Left lung (tissue), 10 donors: ENCODE data around the gene CTAGE9. TPM values are rescaled to one million over a fixed set of nuclear protein-coding genes. Genes with fewer than 3 reads are reported as not detected.

ENCODE experiments used
- ATAC-seq: fragments of 200-7000 bp; cut with Tn5 transposase; one replicate; pipeline ENCODE4 v1.9.1; 2020; ENCODE audit warnings: moderate library complexity
- DNase-seq, 4 donors: peaks; one replicate each; pipeline ENCODE4 v3.0.0-alpha.2; 2013 to 2020
- H3K27ac ChIP-seq, 2 donors: fragments of 200-600 bp; sonication (generic) in 1 of 2; one replicate each; pipeline versions ENCODE4 v1.5.0 to v1.8.0; 2020 to 2021
- H3K27me3 ChIP-seq, 2 donors: fragments of 200-600 bp; sonication (generic) in 1 of 2; one replicate each; pipeline versions ENCODE4 v1.5.0 to v1.8.0; 2020 to 2021
- H3K36me3 ChIP-seq, 2 donors: fragments of 200-600 bp; sonication (generic) in 1 of 2; one replicate each; pipeline versions ENCODE4 v1.5.0 to v1.8.0; 2020 to 2021
- H3K4me1 ChIP-seq, 2 donors: fragments of 200-600 bp; one replicate each; pipeline ENCODE4 v1.8.0; 2021
- H3K4me3 ChIP-seq, 2 donors: fragments of 200-600 bp; sonication (generic) in 1 of 2; one replicate each; pipeline versions ENCODE4 v1.5.0 to v1.8.0; 2020 to 2021; ENCODE audit warnings: mild to moderate bottlenecking in 1 of 2
- H3K9me3 ChIP-seq, 2 donors: fragments of 200-600 bp; sonication (generic) in 1 of 2; one replicate each; pipeline versions ENCODE4 v1.5.0 to v1.8.0; 2020 to 2021
- intact Hi-C, 2 donors: fragments of 100-400 bp; cut with DNase I; formaldehyde crosslinking; loops; one replicate each; pipeline versions ENCODE4 v1.11.2 to v1.14.2; 2022
- polyA plus RNA-seq, 6 donors: library from polyadenylated mRNA; unstranded; fragments of 120-200 nt; gene quantifications; one replicate each; pipeline ENCODE4 v1.2.1, GENCODE V29; 2013; ENCODE audit not compliant: insufficient read length in 6 of 6
- total RNA-seq, 2 donors: library from RNA; stranded (reverse); fragmentation: NEBNext Ultra II Directional; extraction: Animal tissue kit (Norgen Biotek cat#: 25700); gene quantifications; one replicate each; pipeline ENCODE4 v1.2.1, GENCODE V29; 2021
- TF ChIP-seq, protein P1 (sequence below), 2 donors: fragments of 200-600 bp; sonication (generic) in 1 of 2; IDR thresholded peaks; one replicate each; pipeline versions ENCODE4 v1.5.0 to v1.8.0; 2021; ENCODE audit warnings: antibody characterized with exemption in 2 of 2
- donor health status: DM: no; HTN: yes; CAD: no.
- donor health status: DM: no; HTN: no; CAD: no.

The CTAGE9 gene
- total and polyA plus RNA-seq, 8 donors, result 0.35 TPM; not detected in 7

DNA sequence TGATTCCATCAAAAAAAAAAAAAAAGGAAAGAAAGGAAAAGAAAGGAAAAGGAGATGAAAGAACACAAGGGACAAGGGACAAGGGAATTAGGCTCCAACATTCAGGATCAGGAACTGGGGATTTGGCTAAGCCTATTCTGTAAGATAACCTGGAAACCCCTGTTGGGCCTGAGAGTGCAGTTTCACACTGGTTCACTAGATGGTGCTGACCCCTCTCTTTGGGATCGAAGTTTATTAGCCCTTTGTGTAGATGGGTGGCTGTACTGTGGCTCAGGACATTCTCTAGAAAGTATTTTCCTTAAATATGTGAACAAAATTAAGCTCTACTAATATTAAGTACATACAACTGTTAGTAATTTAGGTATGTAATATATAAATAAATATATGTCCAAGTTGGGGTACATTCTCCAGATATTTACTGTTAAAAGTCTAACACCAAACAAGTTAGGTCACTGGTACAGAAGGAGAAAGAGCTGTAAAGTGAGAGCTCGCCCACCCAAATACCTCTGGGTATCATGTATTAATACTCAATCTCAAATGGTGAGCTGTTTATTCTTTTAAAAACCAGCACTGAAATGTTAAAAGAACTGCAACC lies 15.9 kb downstream of the CTAGE9 start:
- H3K36me3 ChIP-seq, result no peaks in the 10 kb centered on the region
- H3K4me3 ChIP-seq, result no peak overlapping the region
- DNase-seq (peak in 2 of 4 donors; percentile 22 to 55), ATAC-seq (peak; percentile 95)
- H3K4me1 ChIP-seq, result no peaks in the 10 kb centered on the region
- H3K9me3 ChIP-seq, result no peaks in the 10 kb centered on the region
- intact Hi-C loops, result loop anchor here in 1 of 2 donors (5.0 kb wide), 1 partner anchor 217 kb away; no protein-coding TSS in a partner anchor
- TF ChIP-seq, protein P1, sequence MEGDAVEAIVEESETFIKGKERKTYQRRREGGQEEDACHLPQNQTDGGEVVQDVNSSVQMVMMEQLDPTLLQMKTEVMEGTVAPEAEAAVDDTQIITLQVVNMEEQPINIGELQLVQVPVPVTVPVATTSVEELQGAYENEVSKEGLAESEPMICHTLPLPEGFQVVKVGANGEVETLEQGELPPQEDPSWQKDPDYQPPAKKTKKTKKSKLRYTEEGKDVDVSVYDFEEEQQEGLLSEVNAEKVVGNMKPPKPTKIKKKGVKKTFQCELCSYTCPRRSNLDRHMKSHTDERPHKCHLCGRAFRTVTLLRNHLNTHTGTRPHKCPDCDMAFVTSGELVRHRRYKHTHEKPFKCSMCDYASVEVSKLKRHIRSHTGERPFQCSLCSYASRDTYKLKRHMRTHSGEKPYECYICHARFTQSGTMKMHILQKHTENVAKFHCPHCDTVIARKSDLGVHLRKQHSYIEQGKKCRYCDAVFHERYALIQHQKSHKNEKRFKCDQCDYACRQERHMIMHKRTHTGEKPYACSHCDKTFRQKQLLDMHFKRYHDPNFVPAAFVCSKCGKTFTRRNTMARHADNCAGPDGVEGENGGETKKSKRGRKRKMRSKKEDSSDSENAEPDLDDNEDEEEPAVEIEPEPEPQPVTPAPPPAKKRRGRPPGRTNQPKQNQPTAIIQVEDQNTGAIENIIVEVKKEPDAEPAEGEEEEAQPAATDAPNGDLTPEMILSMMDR (IDR thresholded peaks at IDR 0.05), result peak; percentile 63 to 72
- H3K27me3 ChIP-seq, result no peaks in the 10 kb centered on the region
- H3K27ac ChIP-seq, result no peak overlapping the region

DNA sequence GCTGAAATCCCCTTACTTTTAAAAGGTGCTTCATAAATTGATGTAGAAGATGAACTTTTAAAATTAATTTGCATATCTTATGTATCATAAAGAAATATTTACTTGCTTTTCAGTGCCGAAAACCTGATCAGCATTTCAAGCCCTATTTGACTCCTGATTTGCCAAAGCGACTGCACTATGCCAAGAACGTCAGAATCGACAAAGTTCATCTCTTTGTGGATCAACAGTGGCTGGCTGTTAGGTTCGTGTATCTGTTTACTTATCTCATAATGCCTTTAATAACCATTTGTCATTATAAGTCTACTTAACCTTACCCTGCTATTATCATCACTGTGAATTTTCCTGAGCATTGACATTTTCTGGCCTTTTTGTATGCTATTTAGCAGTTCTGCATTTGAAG lies 17.4 kb downstream of the CTAGE9 start:
- no peak for DNase-seq
- H3K27ac ChIP-seq, result no peak overlapping the region
- H3K4me3 ChIP-seq, result no peak overlapping the region
- TF ChIP-seq, protein P1 (IDR thresholded peaks at IDR 0.05), result no peak
- ATAC-seq, result no peak
- intact Hi-C loops, result loop anchor here in 1 of 2 donors (5.0 kb wide), 1 partner anchor 219 kb away; no protein-coding TSS in a partner anchor
- H3K9me3 ChIP-seq, result no peaks in the 10 kb centered on the region
- H3K4me1 ChIP-seq, result no peaks in the 10 kb centered on the region
- no peaks in the 10 kb centered on the region for H3K27me3 ChIP-seq
- H3K36me3 ChIP-seq, result no peaks in the 10 kb centered on the region

DNA sequence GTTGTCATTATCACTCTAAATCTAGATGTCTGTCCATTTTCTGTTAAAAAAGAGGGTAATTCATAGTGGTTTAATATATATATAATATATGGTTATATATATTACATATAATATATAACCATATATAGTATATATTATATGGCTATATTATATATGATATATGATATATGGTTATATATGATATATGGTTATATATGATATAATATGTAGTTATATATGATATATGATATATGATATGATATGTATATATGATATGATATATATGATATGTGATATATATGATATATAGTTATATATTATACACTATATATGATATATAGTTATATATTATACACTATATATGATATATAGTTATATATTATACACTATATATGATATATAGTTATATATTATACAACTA lies 18.2 kb downstream of the CTAGE9 start:
- Histone ChIP-seq H3K4me3 (no peak overlapping the region), H3K9me3 (no peaks in the 10 kb centered on the region), H3K27me3 (no peaks in the 10 kb centered on the region), H3K4me1 (no peaks in the 10 kb centered on the region), H3K36me3 (no peaks in the 10 kb centered on the region), H3K27ac (no peak overlapping the region)
- no peak for DNase-seq
- TF ChIP-seq, protein P1 (IDR thresholded peaks at IDR 0.05), result no peak
- no peak for ATAC-seq
- intact Hi-C loops, result loop anchor here in 1 of 2 donors (5.0 kb wide), 1 partner anchor 220 kb away; no protein-coding TSS in a partner anchor

DNA sequence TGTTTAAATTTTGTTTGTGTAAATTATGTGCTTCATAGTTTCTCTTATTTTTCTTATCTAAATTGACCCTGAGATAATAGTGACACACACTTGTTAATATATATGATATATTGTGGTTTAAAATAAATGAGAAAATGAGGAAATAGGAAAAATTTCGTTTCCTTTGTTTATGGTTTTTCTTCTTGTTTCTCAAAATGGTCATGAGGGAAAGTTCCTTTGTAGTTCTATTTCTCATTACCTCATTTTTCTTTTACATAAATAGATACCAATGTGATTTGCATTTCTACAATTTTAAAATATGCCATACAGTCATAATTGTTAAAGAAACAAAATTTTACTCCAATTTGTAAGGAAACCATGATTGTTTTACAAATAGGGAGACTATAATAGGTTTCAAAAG lies 18.8 kb downstream of the CTAGE9 start:
- Histone ChIP-seq H3K4me3 (no peak overlapping the region), H3K27ac (no peak overlapping the region), H3K4me1 (no peaks in the 10 kb centered on the region), H3K27me3 (no peaks in the 10 kb centered on the region), H3K36me3 (no peaks in the 10 kb centered on the region), H3K9me3 (no peaks in the 10 kb centered on the region)
- TF ChIP-seq, protein P1 (IDR thresholded peaks at IDR 0.05), result no peak
- intact Hi-C loops, result loop anchor here in 1 of 2 donors (5.0 kb wide), 1 partner anchor 220 kb away; no protein-coding TSS in a partner anchor
- DNase-seq (no peak), ATAC-seq (no peak)

DNA sequence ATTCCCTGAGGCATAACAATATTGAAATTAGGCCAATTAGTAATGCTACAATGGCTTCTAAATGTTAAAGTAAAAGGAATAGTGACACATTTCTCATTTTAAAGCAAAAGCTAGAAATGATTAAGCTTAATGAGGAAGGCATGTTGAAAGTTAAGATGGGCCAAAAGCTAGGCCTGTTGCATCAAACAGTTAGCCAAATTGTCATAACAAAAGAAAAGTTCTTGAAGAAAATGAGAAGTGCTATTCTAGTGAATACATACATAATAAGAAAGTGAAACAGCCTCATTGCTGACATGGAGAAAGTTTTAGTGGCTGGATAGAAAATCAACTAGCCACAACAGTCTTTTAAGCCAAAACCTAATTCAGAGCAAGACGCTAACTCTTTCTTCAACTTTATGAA lies 22.5 kb downstream of the CTAGE9 start:
- H3K4me1 ChIP-seq, result no peaks in the 10 kb centered on the region
- ATAC-seq, result no peak
- intact Hi-C loops, result no loop called here
- TF ChIP-seq, protein P1 (IDR thresholded peaks at IDR 0.05), result no peak
- H3K36me3 ChIP-seq, result no peaks in the 10 kb centered on the region
- DNase-seq, result no peak
- H3K9me3 ChIP-seq, result no peaks in the 10 kb centered on the region
- H3K4me3 ChIP-seq, result no peak overlapping the region
- no peak overlapping the region for H3K27ac ChIP-seq
- H3K27me3 ChIP-seq, result no peaks in the 10 kb centered on the region
